Gastrocnemius medialis (tissue), 4 donors: ENCODE measurements around the gene CHN2.

Experiments
- POLR2A ChIP-seq, 2 donors: fragments of 450-650 bp; IDR thresholded peaks; one replicate each; pipeline ENCODE4 v1.6.1; 2017; ENCODE audit warnings: antibody characterized with exemption in 2 of 2, mild to moderate bottlenecking in 2 of 2, moderate library complexity in 2 of 2
- TF ChIP-seq, protein P1 (sequence below), 5 experiments: fragments of 450-650 bp in 3 of 5; fragments of 200-600 bp in 2 of 5; sonication (generic) in 2 of 5; IDR thresholded peaks in 4 of 5; conservative IDR thresholded peaks in 1 of 5; 1 replicate in 4 of 5; 2 replicates in 1 of 5; pipeline ENCODE4 v1.5.1; 2016 to 2019; ENCODE audit warnings: antibody characterized with exemption in 5 of 5, mild to moderate bottlenecking in 3 of 5, moderate library complexity in 3 of 5

DNA sequence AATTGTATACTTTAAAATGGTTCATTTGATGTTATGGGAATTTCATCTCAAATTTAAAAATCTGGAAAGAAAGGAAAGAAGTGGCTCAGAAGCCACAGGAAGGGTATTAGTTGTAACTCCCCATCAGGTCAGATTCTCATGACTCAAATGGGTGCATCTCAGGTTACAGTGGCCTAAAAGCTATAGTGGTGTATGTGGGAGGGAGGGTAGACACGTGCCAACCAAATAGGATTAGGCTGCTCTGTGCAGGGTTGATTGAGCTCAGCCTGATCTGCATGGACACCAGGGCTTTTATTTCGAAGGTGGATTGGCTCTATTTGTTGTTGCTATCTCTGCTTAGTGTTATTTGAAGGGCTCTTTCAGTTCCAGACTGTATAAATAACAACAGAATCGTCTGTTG lies 247.6 kb downstream of the CHN2 start:
- TF ChIP-seq, protein P1, sequence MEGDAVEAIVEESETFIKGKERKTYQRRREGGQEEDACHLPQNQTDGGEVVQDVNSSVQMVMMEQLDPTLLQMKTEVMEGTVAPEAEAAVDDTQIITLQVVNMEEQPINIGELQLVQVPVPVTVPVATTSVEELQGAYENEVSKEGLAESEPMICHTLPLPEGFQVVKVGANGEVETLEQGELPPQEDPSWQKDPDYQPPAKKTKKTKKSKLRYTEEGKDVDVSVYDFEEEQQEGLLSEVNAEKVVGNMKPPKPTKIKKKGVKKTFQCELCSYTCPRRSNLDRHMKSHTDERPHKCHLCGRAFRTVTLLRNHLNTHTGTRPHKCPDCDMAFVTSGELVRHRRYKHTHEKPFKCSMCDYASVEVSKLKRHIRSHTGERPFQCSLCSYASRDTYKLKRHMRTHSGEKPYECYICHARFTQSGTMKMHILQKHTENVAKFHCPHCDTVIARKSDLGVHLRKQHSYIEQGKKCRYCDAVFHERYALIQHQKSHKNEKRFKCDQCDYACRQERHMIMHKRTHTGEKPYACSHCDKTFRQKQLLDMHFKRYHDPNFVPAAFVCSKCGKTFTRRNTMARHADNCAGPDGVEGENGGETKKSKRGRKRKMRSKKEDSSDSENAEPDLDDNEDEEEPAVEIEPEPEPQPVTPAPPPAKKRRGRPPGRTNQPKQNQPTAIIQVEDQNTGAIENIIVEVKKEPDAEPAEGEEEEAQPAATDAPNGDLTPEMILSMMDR (IDR thresholded peaks at IDR 0.05 in 4 of 5, conservative IDR thresholded peaks at IDR 0.05 in 1 of 5): no peak
- no peak for TF ChIP-seq POLR2A (IDR thresholded peaks at IDR 0.05)
